ENCODE data around the gene B3GALT6. TPM values are rescaled to one million over a fixed set of nuclear protein-coding genes. Genes with fewer than 3 reads are reported as not detected.

B3GALT6 gene
- polyA plus RNA-seq, 3 donors, result 1.9 to 8.8 (median 7.2) TPM

GRCh38 chr1:1223891-1224290, 8.1 kb upstream of the B3GALT6 start:
- no peak overlapping the region for H3K27ac Mint-ChIP-seq
- peaks cover 90% of the 10 kb centered on the region for H4K20me1 ChIP-seq (ENCODE audit: insufficient read depth, low read length)
- peaks cover 59 to 85% of the 10 kb centered on the region in 2 donors for H3K36me3 Mint-ChIP-seq
- no peak overlapping the region for H3K4me2 ChIP-seq (replicated peaks; ENCODE audit: extremely low read depth, low read length, poor library complexity, severe bottlenecking)
- DNase-seq, result no peak
- WGBS (ENCODE audit: insufficient coverage), result 96% methylated on average over 20 of the region's 21 CpGs
- H3K27me3 ChIP-seq (ENCODE audit: control insufficient read depth in 2 of 2, insufficient read depth in 2 of 2, low read length in 2 of 2), result no peaks in the 10 kb centered on the region
- H2AFZ ChIP-seq (ENCODE audit: insufficient read depth, low read depth, low read length, poor library complexity, severe bottlenecking), result no peak overlapping the region
- no peak overlapping the region for H3K9ac ChIP-seq (ENCODE audit: insufficient read depth, low read length, poor library complexity, severe bottlenecking)
- H3K4me1 ChIP-seq (ENCODE audit: control insufficient read depth in 1 of 2, insufficient read depth in 2 of 2, low read length in 2 of 2), result no peaks in the 10 kb centered on the region
- intact Hi-C loops (cut with micrococcal nuclease), result no loop called here
- H3K9me3 ChIP-seq (replicated peaks in 1 of 2; ENCODE audit: control insufficient read depth in 1 of 2, insufficient read depth in 1 of 2, low read length in 2 of 2), result no peaks in the 10 kb centered on the region
- no peak overlapping the region for H3K27ac ChIP-seq (ENCODE audit: low read depth in 1 of 2, low read length in 2 of 2)
- no peak overlapping the region for H3K4me3 ChIP-seq (replicated peaks in 1 of 3; ENCODE audit: low read depth in 2 of 3, low read length in 3 of 3)
- no peak for TF ChIP-seq CTCF (IDR thresholded peaks at IDR 0.05)
- peaks cover 88 to 99% of the 10 kb centered on the region in 2 donors for H3K36me3 ChIP-seq (replicated peaks in 1 of 2; ENCODE audit: control insufficient read depth in 1 of 2, insufficient read depth in 2 of 2, low read length in 2 of 2)
- no peaks in the 10 kb centered on the region for H3K4me1 Mint-ChIP-seq
- no peak overlapping the region for H3K4me3 Mint-ChIP-seq
- no peaks in the 10 kb centered on the region for H3K27me3 Mint-ChIP-seq (ENCODE audit: low read depth in 3 of 3)
- peaks cover 0 to 2% (median 0%) of the 10 kb centered on the region in 7 donors for H3K9me3 Mint-ChIP-seq
- peaks cover 47% of the 10 kb centered on the region for H3K79me2 ChIP-seq (ENCODE audit: insufficient read depth, low read length)

DNA sequence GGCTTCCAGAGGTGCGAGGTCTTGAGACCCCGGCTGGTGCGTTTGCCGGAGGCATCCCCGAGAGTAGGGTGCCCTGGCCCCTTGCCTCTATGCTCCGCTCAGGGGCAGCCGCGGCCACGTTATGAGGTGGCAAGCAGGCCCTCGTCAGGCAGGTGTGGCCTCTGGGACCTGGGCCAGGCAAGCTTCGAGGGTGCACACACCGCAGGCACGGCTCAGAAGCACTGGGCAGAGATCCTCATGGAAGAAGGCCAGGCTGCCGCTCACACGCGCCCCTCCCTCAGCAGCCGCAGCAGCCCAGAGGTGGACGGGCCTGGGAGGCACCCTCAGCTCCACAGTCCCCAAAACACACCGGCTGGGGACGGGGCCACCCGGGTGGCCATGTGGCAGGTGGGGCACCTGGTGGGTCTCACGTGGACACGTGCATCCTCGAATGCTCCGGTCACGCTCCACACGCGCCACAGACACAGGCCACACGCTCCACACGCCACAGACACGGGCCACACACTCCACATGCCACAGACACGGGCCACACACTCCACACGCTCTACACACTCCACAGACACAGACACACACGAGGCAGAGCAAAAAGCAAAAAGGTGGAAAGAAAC, 6.7 kb upstream of the B3GALT6 start:
- peaks cover 61% of the 10 kb centered on the region for H3K79me2 ChIP-seq (ENCODE audit: insufficient read depth, low read length)
- H3K36me3 ChIP-seq (replicated peaks in 1 of 2; ENCODE audit: control insufficient read depth in 1 of 2, insufficient read depth in 2 of 2, low read length in 2 of 2), result peaks cover 79 to 92% of the 10 kb centered on the region in 2 donors
- H4K20me1 ChIP-seq (ENCODE audit: insufficient read depth, low read length), result peaks cover 93% of the 10 kb centered on the region
- TF ChIP-seq CTCF (IDR thresholded peaks at IDR 0.05), result no peak
- Mint-ChIP-seq H3K27me3 (ENCODE audit: low read depth in 3 of 3) (no peaks in the 10 kb centered on the region), H3K4me3 (no peak overlapping the region), H3K36me3 (peaks cover 55 to 84% of the 10 kb centered on the region in 2 donors), H3K9me3 (peaks cover 0 to 2% (median 0%) of the 10 kb centered on the region in 7 donors), H3K4me1 (peaks cover 9% of the 10 kb centered on the region), H3K27ac (no peak overlapping the region)
- no peaks in the 10 kb centered on the region for H3K27me3 ChIP-seq (ENCODE audit: control insufficient read depth in 2 of 2, insufficient read depth in 2 of 2, low read length in 2 of 2)
- H3K27ac ChIP-seq (ENCODE audit: low read depth in 1 of 2, low read length in 2 of 2), result no peak overlapping the region
- no peak overlapping the region for H3K4me3 ChIP-seq (replicated peaks in 1 of 3; ENCODE audit: low read depth in 2 of 3, low read length in 3 of 3)
- H3K4me1 ChIP-seq (ENCODE audit: control insufficient read depth in 1 of 2, insufficient read depth in 2 of 2, low read length in 2 of 2), result peaks cover 7 to 8% of the 10 kb centered on the region in 2 donors
- WGBS (ENCODE audit: insufficient coverage), result 96% methylated on average over 30 of the region's 34 CpGs
- DNase-seq, result no peak
- no peak overlapping the region for H3K9ac ChIP-seq (ENCODE audit: insufficient read depth, low read length, poor library complexity, severe bottlenecking)
- no peaks in the 10 kb centered on the region for H3K9me3 ChIP-seq (replicated peaks in 1 of 2; ENCODE audit: control insufficient read depth in 1 of 2, insufficient read depth in 1 of 2, low read length in 2 of 2)
- intact Hi-C loops (cut with micrococcal nuclease), result no loop called here
- no peak overlapping the region for H2AFZ ChIP-seq (ENCODE audit: insufficient read depth, low read depth, low read length, poor library complexity, severe bottlenecking)
- H3K4me2 ChIP-seq (replicated peaks; ENCODE audit: extremely low read depth, low read length, poor library complexity, severe bottlenecking), result no peak overlapping the region

All from CD14-positive monocyte (primary cell).